Prostate gland (tissue), 2 donors: ENCODE data around the gene ST6GALNAC3. TPM values are rescaled to one million over a fixed set of nuclear protein-coding genes. Genes with fewer than 3 reads are reported as not detected.

Source experiments
- DNase-seq: peaks from one replicate; pipeline ENCODE4 v3.0.0-alpha.2; 2019; ENCODE audit warnings: low spot score
- H3K27ac ChIP-seq, 2 donors: fragments of 200-600 bp; sonication (generic); 2 replicates each; pipeline ENCODE4 v1.5.1; 2017 to 2019
- H3K27me3 ChIP-seq: fragments of 200-600 bp; sonication (generic); replicated peaks from 2 replicates; pipeline ENCODE4 v1.5.1; 2019; ENCODE audit not compliant: insufficient read depth
- H3K36me3 ChIP-seq, 2 donors: fragments of 200-600 bp; sonication (generic); 1 replicate in 1 of 2; 2 replicates in 1 of 2; pipeline versions ENCODE4 v1.5.1 to v1.8.1; 2017 to 2019
- H3K4me1 ChIP-seq: fragments of 200-600 bp; sonication (generic); replicated peaks from 2 replicates; pipeline ENCODE4 v1.5.1; 2019
- H3K4me3 ChIP-seq, 2 donors: fragments of 200-600 bp; sonication (generic); 2 replicates each; pipeline ENCODE4 v1.5.1; 2017 to 2019
- H3K9me3 ChIP-seq: fragments of 200-600 bp; sonication (generic); 2 replicates; pipeline ENCODE4 v1.5.1; 2017
- POLR2A ChIP-seq: fragments of 450-650 bp; IDR thresholded peaks from one replicate; pipeline ENCODE4 v1.6.1; 2016; ENCODE audit warnings: antibody characterized with exemption, mild to moderate bottlenecking
- POLR2AphosphoS5 ChIP-seq: sonication (generic); formaldehyde crosslinking; IDR thresholded peaks from one replicate; pipeline ENCODE4 v1.6.1; 2017; ENCODE audit warnings: antibody characterized with exemption
- WGBS: methylation state at CpG from one replicate; pipeline ENCODE4 v1.1.5; 2018; 5-methylcytosine and 5-hydroxymethylcytosine counted together
- intact Hi-C: fragments of 100-400 bp; cut with DNase I; formaldehyde crosslinking; loops from one replicate; pipeline ENCODE4 v1.14.2; 2022
- total RNA-seq, 2 donors: library from RNA; depleted of rRNA; stranded (reverse); fragments of >200 nt; gene quantifications; one replicate each; pipeline ENCODE4 v1.1.0, GENCODE V29; 2016
- TF ChIP-seq, protein P1 (sequence below), 4 experiments: fragments of 200-600 bp in 2 of 4; fragments of 450-650 bp in 2 of 4; sonication (generic) in 2 of 4; IDR thresholded peaks; 1 replicate in 3 of 4; 2 replicates in 1 of 4; pipeline ENCODE4 v1.5.1; 2016 to 2019; ENCODE audit warnings: antibody characterized with exemption in 4 of 4, mild to moderate bottlenecking in 2 of 4, moderate library complexity in 2 of 4

Gene ST6GALNAC3
- total RNA-seq, 2 donors from 2014 or later = 0.41 to 0.80 TPM

DNA sequence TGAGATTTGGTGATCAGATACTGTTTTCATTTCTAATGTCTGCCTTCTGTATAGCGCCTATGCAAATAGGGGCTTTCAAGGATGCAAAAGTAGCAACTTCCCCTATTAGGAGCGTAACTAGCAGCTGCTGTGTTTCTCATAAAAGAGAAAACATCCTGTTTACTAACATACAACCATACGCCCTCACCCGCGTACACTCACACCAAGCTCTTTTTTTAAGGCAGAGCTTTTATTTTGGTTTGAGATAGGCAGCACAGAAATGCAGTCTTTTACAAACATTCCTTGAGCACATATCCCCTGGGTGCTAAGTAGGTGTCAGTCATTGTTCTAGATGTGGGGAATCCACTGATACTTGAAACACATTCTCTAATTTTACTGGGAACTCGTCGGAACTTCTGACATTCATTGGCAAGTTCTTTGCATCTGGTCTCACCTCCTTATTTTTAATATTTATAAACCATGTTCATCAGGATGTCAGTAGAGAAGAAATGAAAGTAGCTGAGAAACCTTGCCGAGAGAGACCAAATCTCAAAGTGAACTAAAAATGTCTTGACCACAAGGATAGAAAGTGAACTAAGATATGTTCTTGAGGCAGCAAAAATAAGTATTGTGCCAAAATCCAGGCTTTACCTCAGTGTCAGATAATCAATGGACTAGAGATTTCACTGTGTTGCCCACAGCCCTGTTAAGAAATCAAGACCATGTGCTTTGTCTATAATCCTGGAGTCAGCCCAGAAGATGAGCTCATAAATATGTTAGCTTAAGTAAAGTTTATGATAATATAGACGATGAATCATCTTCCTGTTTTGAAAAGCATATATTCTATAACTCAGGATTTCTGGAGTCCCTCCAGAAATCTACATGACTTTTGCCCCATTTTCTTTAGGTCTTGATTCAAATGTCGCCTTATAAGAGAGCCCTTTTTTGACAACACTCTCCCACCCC is 350.9 kb downstream of the ST6GALNAC3 start:
- no peaks in the 10 kb centered on the region for H3K9me3 ChIP-seq
- H3K4me1 ChIP-seq = no peaks in the 10 kb centered on the region
- peaks cover 3% of the 10 kb centered on the region for H3K27me3 ChIP-seq
- no peak overlapping the region for H3K27ac ChIP-seq
- TF ChIP-seq, protein P1, sequence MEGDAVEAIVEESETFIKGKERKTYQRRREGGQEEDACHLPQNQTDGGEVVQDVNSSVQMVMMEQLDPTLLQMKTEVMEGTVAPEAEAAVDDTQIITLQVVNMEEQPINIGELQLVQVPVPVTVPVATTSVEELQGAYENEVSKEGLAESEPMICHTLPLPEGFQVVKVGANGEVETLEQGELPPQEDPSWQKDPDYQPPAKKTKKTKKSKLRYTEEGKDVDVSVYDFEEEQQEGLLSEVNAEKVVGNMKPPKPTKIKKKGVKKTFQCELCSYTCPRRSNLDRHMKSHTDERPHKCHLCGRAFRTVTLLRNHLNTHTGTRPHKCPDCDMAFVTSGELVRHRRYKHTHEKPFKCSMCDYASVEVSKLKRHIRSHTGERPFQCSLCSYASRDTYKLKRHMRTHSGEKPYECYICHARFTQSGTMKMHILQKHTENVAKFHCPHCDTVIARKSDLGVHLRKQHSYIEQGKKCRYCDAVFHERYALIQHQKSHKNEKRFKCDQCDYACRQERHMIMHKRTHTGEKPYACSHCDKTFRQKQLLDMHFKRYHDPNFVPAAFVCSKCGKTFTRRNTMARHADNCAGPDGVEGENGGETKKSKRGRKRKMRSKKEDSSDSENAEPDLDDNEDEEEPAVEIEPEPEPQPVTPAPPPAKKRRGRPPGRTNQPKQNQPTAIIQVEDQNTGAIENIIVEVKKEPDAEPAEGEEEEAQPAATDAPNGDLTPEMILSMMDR (IDR thresholded peaks at IDR 0.05) = no peak
- TF ChIP-seq POLR2AphosphoS5 (no peak), POLR2A (no peak)
- H3K36me3 ChIP-seq = no peaks in the 10 kb centered on the region
- intact Hi-C loops = no loop called here
- no peak overlapping the region for H3K4me3 ChIP-seq
- DNase-seq = no peak
- 68% methylated on average over 10 of the region's 10 CpGs for WGBS

DNA sequence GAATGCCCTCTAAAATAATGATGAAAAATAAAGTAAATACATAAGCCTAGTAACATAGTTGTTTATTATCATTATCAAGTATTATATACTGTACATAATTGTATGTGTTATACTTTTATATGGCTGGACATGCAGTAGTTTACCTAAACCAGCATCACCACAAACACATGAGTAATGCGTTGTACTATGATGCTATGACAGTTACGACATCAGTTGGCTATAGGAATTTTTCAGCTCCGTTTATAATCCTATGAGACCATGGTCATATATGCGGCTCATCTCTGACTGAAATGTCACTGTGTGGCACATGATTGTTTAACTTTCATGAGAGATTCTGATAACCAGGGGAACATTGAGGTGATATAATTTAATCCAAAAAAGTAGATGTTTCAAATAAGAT is 352.1 kb downstream of the ST6GALNAC3 start:
- no peak overlapping the region for H3K27ac ChIP-seq
- H3K4me1 ChIP-seq = no peaks in the 10 kb centered on the region
- no peak overlapping the region for H3K4me3 ChIP-seq
- intact Hi-C loops = no loop called here
- DNase-seq = no peak
- H3K9me3 ChIP-seq = no peaks in the 10 kb centered on the region
- 95% methylated on average over 4 of the region's 4 CpGs for WGBS
- H3K27me3 ChIP-seq = peaks cover 3% of the 10 kb centered on the region
- no peaks in the 10 kb centered on the region for H3K36me3 ChIP-seq
- TF ChIP-seq, protein P1 (IDR thresholded peaks at IDR 0.05) = no peak
- no peak for TF ChIP-seq POLR2A
- no peak for TF ChIP-seq POLR2AphosphoS5

DNA sequence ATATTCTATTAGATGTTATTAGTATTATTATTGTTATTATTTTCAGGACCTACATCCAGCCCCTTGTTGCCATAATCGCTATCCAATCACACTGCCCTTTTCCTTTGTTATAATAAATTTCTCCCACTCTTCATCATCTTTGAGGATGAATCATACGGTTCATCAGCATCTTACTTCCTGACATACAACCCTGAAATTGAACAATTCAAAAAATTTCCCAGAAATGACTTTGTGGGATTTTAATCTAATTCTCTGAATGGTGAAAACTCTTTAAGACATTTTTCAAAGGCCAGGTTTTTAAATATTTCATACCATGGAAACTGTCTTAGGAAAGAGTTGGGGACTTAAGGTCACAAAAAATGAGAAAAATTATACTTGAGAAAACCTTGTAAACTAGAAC is 353.5 kb downstream of the ST6GALNAC3 start:
- 97% methylated on average over 2 of the region's 2 CpGs for WGBS
- Histone ChIP-seq H3K27me3 (peaks cover 6% of the 10 kb centered on the region), H3K4me3 (no peak overlapping the region), H3K4me1 (no peaks in the 10 kb centered on the region), H3K9me3 (no peaks in the 10 kb centered on the region), H3K36me3 (no peaks in the 10 kb centered on the region), H3K27ac (no peak overlapping the region)
- intact Hi-C loops = no loop called here
- no peak for DNase-seq
- TF ChIP-seq POLR2AphosphoS5 (no peak), POLR2A (no peak)
- TF ChIP-seq, protein P1 (IDR thresholded peaks at IDR 0.05) = no peak

DNA sequence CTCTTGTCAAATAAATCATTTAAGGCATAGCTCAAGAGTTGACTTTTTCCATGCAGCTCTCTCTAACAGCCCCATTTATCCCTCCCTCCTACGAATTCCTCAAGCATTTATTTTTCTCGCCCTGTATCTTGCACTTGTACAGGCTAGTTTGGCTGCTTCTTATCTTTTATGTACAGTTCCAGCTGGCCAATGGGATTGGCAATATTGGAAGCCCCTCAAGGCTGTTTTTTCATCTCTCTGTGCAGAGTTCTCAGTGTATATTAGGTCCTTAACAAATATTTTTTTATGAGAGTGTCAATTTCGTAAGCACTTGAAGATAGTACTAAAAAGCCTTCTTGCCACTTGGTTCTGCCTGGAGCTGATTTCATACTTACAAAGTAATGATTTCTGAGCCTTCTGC is 356.0 kb downstream of the ST6GALNAC3 start:
- H3K27me3 ChIP-seq = peaks cover 6% of the 10 kb centered on the region

More for the DNA sequence above, 356.0 kb downstream of the ST6GALNAC3 start:
- H3K4me1 ChIP-seq = no peaks in the 10 kb centered on the region
- H3K9me3 ChIP-seq = no peaks in the 10 kb centered on the region
- 31% methylated on average over 3 of the region's 3 CpGs for WGBS
- H3K27ac ChIP-seq = no peak overlapping the region
- no peak for DNase-seq
- no peak overlapping the region for H3K4me3 ChIP-seq
- TF ChIP-seq, protein P1 (IDR thresholded peaks at IDR 0.05) = no peak
- no peak for TF ChIP-seq POLR2AphosphoS5
- no peak for TF ChIP-seq POLR2A
- intact Hi-C loops = no loop called here
- no peaks in the 10 kb centered on the region for H3K36me3 ChIP-seq
